ENCODE measurements around the gene STOX1. TPM values are rescaled to one million over a fixed set of nuclear protein-coding genes. Genes with fewer than 3 reads are reported as not detected.
"Not testable (repeated sequence)": the region's sequence is repeated elsewhere in the genome, so short reads cannot be mapped to it uniquely, and the experiment has no call there.

Gene STOX1
- total and polyA plus RNA-seq, 10 donors: 0.11 to 2.2 (median 0.38) TPM; not detected in 1

DNA sequence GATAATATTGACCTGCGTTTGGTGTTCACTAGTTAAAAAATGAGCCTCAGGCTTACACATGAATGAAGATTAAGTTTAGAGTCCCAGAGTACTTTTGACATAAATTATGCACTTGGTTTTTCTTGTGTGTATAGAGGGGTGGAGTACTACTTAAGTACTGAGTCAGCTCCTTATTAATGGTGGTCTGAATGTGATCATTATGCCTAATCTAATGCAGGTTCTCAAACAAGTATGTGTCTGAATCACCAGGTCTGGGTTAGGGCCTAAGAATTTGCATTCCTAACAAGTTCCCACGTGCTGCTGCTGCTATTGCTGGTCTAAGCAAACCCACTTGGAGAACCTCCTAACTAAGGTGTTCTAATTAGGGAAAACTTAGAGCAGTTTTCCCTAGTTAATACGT is 30.7 kb upstream of the STOX1 start:
- intact Hi-C loops (cut with DNase I; ENCODE audit: low total_unique reads): no loop called here
- TF ChIP-seq POLR2AphosphoS5 (IDR thresholded peaks at IDR 0.05) (no peak), POLR2A (IDR thresholded peaks at IDR 0.05) (no peak)
- TF ChIP-seq, protein P1, sequence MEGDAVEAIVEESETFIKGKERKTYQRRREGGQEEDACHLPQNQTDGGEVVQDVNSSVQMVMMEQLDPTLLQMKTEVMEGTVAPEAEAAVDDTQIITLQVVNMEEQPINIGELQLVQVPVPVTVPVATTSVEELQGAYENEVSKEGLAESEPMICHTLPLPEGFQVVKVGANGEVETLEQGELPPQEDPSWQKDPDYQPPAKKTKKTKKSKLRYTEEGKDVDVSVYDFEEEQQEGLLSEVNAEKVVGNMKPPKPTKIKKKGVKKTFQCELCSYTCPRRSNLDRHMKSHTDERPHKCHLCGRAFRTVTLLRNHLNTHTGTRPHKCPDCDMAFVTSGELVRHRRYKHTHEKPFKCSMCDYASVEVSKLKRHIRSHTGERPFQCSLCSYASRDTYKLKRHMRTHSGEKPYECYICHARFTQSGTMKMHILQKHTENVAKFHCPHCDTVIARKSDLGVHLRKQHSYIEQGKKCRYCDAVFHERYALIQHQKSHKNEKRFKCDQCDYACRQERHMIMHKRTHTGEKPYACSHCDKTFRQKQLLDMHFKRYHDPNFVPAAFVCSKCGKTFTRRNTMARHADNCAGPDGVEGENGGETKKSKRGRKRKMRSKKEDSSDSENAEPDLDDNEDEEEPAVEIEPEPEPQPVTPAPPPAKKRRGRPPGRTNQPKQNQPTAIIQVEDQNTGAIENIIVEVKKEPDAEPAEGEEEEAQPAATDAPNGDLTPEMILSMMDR (IDR thresholded peaks at IDR 0.05 in 8 of 11, conservative IDR thresholded peaks at IDR 0.05 in 3 of 11): no peak
- 80 to 94% (median 89%) methylated on average over 3 of the region's 3 CpGs for WGBS, 5 donors

DNA sequence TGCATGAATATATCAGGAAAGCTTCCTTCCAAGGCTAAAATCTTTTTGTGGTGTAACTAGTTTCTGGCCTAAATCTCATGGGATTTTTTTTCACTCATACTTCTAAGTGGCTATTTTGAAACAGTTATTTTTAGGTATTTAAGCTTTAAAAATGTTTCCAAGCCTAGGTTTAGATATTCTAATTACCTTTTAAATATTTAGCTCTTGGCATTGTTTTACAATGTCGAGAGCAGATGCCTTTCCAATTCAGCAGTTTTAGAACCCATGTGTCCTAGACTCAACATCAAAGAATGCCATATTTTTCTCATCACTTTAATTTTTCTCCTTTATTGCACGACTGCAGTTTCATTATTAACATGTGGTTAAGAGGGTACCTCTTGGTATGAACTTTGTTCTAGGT is 27.1 kb upstream of the STOX1 start:
- H3K9me3 ChIP-seq: no peaks in the 10 kb centered on the region
- WGBS, 5 donors: 43 to 60% (median 53%) methylated on average over 2 of the region's 2 CpGs
- H3K36me3 ChIP-seq: peaks cover 0 to 38% (median 1%) of the 10 kb centered on the region in 6 donors
- DNase-seq: no peak
- no peaks in the 10 kb centered on the region for H3K4me1 ChIP-seq
- TF ChIP-seq POLR2A (IDR thresholded peaks at IDR 0.05) (no peak), POLR2AphosphoS5 (IDR thresholded peaks at IDR 0.05) (no peak)
- TF ChIP-seq, protein P1 (IDR thresholded peaks at IDR 0.05 in 8 of 11, conservative IDR thresholded peaks at IDR 0.05 in 3 of 11): no peak
- no peak overlapping the region for H3K27ac ChIP-seq
- no peak overlapping the region for H3K4me3 ChIP-seq
- intact Hi-C loops (cut with DNase I; ENCODE audit: low total_unique reads): no loop called here
- no peaks in the 10 kb centered on the region for H3K27me3 ChIP-seq (replicated peaks in 1 of 7)

More for the DNA sequence above, 30.7 kb upstream of the STOX1 start:
- DNase-seq: no peak
- no peak overlapping the region for H3K4me3 ChIP-seq
- peaks cover 0 to 74% (median 32%) of the 10 kb centered on the region in 6 donors for H3K36me3 ChIP-seq
- no peaks in the 10 kb centered on the region for H3K27me3 ChIP-seq (replicated peaks in 1 of 7)
- no peaks in the 10 kb centered on the region for H3K4me1 ChIP-seq
- H3K9me3 ChIP-seq: no peaks in the 10 kb centered on the region
- no peak overlapping the region for H3K27ac ChIP-seq

DNA sequence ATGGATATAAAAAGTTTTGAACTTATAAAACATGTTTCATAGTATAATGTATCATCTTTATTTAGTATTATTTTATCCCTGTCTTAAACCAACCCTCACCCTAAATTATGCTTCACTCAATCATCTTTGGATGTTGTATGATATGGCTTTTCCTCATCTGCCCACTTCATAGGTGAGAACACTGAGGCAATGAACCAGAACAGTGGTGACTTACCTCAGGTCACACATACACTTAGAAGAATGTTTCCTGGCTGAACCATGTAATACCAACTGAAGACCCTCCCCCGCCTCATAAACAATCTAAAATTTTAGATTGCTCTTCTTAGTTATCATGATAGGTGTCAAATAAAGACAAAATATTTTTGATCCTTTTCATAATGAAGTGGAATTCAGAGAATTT is 22.6 kb upstream of the STOX1 start:
- intact Hi-C loops (cut with DNase I; ENCODE audit: low total_unique reads): no loop called here
- TF ChIP-seq, protein P1 (IDR thresholded peaks at IDR 0.05 in 8 of 11, conservative IDR thresholded peaks at IDR 0.05 in 3 of 11): no peak
- TF ChIP-seq POLR2A (IDR thresholded peaks at IDR 0.05) (no peak), POLR2AphosphoS5 (IDR thresholded peaks at IDR 0.05) (no peak)
- H3K36me3 ChIP-seq: no peaks in the 10 kb centered on the region
- H3K4me3 ChIP-seq: no peak overlapping the region
- H3K27me3 ChIP-seq (replicated peaks in 1 of 7): no peaks in the 10 kb centered on the region
- no peaks in the 10 kb centered on the region for H3K9me3 ChIP-seq
- H3K27ac ChIP-seq: no peak overlapping the region
- no peak for DNase-seq
- WGBS, 5 donors: 92 to 100% (median 95%) methylated on average over 1 of the region's 1 CpG
- H3K4me1 ChIP-seq: no peaks in the 10 kb centered on the region

DNA sequence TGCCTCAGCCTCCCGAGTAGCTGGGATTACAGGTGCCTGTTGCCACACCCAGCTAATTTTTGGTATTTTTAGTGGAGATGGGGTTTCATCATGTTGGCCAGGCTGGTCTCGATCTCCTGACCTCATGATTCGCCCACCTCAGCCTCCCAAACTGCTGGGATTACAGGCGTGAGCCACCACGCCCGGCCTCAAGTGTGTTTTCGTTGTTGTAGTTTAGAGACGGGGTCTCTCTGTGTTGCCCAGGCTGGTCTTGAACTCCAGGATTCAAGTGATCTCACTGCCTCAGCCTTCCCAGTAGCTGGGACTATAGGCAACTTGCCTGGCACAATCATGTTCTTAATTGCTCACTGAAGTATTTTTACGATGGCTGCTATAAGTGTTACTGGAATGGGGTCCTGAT is 16.5 kb upstream of the STOX1 start:
- H3K27ac ChIP-seq; H3K4me3 ChIP-seq; intact Hi-C loops (cut with DNase I; ENCODE audit: low total_unique reads); H3K4me1 ChIP-seq; H3K27me3 ChIP-seq (replicated peaks in 1 of 7); H3K36me3 ChIP-seq; DNase-seq; H3K9me3 ChIP-seq: not testable (repeated sequence)
- 89 to 97% (median 94%) methylated on average over 9 of the region's 9 CpGs for WGBS, 5 donors

Measured in spleen (tissue), 11 donors.